Fibroblast of pulmonary artery (primary cell): ENCODE results near the gene SETD1A.

Experiments used
- DNase-seq: peaks from one replicate; pipeline ENCODE4 v3.0.0-alpha.2; 2010; ENCODE audit warnings: low read depth
- H3K4me3 ChIP-seq: replicated peaks from 2 replicates; pipeline ENCODE4 v1.5.1; 2011; ENCODE audit warnings: low read depth, mild to moderate bottlenecking, control low read depth, low read length, moderate library complexity
- TF ChIP-seq, protein P1 (sequence below): IDR thresholded peaks from 2 replicates; pipeline ENCODE4 v1.5.1; 2011; ENCODE audit warnings: mild to moderate bottlenecking, control low read depth, low read length, inconsistent platforms; ENCODE audit errors: missing control alignments

Gene SETD1A

DNA sequence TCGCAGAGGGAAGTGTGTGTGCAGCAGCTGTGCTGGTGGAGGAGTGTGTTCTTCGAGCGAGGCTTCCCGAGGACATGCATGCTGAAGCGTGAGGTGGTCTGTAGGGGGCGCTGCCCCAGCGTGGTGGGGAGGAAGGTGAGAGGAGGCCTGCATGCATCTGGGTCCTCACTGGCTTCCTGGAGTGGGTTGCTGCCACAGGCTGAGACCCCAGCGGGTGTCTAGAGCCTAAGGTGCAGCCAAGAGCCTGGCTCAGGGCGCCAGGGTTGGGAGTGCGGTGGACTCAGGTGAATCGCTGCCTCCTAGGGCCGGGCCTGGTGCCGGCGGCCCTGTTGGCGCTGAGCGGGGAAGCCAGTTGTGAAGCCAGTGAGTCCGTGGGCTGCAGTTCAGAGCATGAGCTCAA lies 19.9 kb downstream of the SETD1A start:
- no peak for DNase-seq
- no peak overlapping the region for H3K4me3 ChIP-seq
- TF ChIP-seq, protein P1, sequence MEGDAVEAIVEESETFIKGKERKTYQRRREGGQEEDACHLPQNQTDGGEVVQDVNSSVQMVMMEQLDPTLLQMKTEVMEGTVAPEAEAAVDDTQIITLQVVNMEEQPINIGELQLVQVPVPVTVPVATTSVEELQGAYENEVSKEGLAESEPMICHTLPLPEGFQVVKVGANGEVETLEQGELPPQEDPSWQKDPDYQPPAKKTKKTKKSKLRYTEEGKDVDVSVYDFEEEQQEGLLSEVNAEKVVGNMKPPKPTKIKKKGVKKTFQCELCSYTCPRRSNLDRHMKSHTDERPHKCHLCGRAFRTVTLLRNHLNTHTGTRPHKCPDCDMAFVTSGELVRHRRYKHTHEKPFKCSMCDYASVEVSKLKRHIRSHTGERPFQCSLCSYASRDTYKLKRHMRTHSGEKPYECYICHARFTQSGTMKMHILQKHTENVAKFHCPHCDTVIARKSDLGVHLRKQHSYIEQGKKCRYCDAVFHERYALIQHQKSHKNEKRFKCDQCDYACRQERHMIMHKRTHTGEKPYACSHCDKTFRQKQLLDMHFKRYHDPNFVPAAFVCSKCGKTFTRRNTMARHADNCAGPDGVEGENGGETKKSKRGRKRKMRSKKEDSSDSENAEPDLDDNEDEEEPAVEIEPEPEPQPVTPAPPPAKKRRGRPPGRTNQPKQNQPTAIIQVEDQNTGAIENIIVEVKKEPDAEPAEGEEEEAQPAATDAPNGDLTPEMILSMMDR = peak; percentile 31

DNA sequence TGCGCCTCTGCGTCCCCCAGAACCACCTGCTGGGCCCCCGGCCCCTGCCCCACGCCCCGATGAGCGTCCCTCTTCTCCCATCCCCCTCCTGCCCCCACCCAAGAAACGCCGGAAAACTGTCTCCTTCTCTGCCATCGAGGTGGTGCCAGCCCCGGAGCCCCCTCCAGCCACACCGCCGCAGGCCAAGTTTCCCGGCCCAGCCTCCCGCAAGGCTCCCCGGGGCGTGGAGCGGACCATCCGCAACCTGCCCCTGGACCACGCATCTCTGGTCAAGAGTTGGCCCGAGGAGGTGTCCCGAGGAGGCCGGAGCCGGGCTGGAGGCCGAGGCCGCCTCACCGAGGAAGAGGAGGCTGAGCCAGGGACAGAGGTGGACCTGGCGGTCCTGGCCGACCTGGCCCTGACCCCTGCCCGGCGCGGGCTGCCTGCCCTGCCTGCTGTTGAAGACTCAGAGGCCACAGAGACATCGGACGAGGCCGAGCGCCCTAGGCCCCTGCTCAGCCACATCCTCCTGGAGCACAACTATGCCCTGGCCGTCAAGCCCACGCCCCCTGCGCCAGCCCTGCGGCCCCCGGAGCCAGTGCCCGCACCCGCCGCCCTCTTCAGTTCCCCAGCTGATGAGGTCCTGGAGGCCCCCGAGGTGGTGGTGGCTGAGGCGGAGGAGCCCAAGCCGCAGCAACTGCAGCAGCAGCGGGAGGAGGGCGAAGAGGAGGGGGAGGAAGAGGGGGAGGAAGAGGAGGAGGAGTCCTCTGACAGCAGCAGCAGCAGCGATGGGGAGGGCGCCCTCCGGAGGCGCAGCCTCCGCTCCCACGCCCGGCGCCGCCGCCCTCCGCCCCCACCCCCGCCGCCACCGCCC lies 21.8 kb downstream of the SETD1A start:
- TF ChIP-seq, protein P1 = no peak
- no peak overlapping the region for H3K4me3 ChIP-seq
- DNase-seq = no peak

DNA sequence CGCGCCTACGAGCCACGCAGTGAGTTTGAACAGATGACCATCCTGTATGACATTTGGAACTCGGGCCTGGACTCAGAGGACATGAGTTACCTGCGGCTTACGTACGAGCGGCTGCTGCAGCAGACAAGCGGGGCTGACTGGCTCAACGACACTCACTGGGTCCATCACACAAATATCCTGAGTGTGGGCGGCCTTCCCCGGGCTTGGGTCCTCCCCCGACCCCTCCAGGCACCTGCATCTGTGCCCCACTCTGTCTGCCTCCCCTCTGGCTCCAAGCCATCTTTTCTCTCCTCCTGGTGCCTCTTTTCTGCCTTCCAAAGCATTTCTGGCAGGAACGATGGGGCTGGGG lies 22.4 kb downstream of the SETD1A start:
- no peak overlapping the region for H3K4me3 ChIP-seq
- DNase-seq = no peak
- TF ChIP-seq, protein P1 = no peak

DNA sequence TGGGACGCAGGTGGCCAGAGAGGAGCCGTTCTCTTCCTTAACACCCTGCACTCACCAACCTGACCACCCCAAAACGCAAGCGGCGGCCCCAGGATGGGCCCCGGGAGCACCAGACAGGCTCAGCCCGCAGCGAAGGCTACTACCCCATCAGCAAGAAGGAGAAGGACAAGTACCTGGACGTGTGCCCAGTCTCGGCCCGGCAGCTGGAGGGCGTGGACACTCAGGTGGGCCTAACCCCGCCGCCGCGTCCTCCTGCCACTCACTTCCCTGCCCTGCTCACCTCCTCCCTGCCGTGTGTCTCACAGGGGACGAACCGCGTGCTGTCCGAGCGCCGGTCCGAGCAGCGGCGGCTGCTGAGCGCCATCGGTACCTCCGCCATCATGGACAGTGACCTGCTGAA lies 22.9 kb downstream of the SETD1A start:
- no peak for DNase-seq
- H3K4me3 ChIP-seq = no peak overlapping the region
- TF ChIP-seq, protein P1 = no peak

DNA sequence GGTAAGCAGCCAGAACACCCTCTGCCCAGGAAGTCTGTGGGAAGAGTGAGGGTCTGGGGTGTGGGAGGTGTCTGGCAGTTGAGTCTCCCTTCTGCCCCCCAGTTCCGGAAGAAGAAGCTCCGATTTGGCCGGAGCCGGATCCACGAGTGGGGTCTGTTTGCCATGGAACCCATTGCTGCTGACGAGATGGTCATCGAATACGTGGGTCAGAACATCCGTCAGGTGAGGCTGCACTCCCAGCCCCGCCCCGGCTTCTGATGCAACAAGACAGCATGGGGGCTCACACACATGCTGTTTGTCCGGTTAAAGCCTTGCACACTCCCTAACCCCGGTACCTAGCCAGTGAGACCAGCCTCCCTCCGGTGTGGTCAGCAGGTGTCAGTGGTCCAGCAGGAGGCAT lies 23.4 kb downstream of the SETD1A start:
- TF ChIP-seq, protein P1 = no peak
- H3K4me3 ChIP-seq = no peak overlapping the region
- no peak for DNase-seq

DNA sequence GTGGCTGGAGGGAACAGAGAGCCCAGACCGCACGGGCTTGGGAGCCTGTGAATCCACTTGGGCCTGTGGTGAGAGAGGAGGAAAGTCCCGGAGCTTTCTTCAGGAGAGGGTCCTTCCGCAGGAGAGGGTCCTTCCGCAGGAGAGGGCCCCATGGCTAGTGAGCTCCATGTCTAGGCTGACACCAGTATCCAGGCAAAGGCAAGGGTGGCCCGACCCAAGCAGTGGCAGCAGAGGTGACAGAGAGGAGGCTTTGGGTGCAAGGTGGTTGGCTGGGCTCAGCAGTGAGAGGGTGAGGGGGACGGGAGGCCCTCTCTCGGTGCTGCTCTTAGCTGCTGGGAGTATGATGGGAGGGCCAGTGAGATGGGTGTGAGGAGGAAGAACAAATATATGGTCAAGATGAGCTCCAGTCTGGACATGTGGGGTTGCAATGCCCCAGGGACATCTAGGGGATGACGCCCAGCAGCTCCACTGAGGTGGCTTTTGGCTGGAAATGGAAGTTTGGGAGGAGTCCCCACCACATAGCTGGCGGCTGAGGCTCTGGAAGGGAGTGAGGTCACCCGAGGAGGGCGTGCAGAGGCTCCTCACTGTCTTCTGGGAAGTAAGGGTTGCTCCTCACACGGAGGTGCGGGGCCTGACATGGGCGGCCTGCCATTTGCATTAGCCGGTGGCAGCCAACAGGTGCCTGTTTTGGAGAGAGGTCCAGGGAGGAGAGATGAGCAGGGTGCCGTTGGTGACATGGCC lies 25.2 kb downstream of the SETD1A start:
- no peak for DNase-seq
- H3K4me3 ChIP-seq = no peak overlapping the region
- TF ChIP-seq, protein P1 = no peak
